HEK293 (cell line): ENCODE measurements around the gene CWC25.

ENCODE experiments used
- FEZF1 ChIP-seq: fragments of 450-650 bp; formaldehyde crosslinking; IDR thresholded peaks from 2 replicates; pipeline ENCODE4 v1.5.1; 2016; ENCODE audit warnings: missing biosample characterization, missing genetic modification characterization
- SALL2 ChIP-seq: fragments of 450-650 bp; formaldehyde crosslinking; IDR thresholded peaks from 2 replicates; pipeline ENCODE4 v1.5.0; 2017; ENCODE audit warnings: missing biosample characterization, mild to moderate bottlenecking, missing genetic modification characterization, borderline replicate concordance
- ZBTB17 ChIP-seq: fragments of 450-650 bp; formaldehyde crosslinking; IDR thresholded peaks from 2 replicates; pipeline ENCODE4 v1.5.1; 2016; ENCODE audit warnings: missing biosample characterization, missing genetic modification characterization
- ZFP69B ChIP-seq: fragments of 450-650 bp; formaldehyde crosslinking; IDR thresholded peaks from 2 replicates; pipeline ENCODE4 v1.5.1; 2016; ENCODE audit warnings: missing biosample characterization, missing genetic modification characterization
- ZNF112 ChIP-seq: fragments of 450-650 bp; formaldehyde crosslinking; IDR thresholded peaks from 2 replicates; pipeline ENCODE4 v1.5.0; 2017; ENCODE audit warnings: missing biosample characterization, missing genetic modification characterization
- ZNF16 ChIP-seq: fragments of 450-650 bp; formaldehyde crosslinking; IDR thresholded peaks from 2 replicates; pipeline ENCODE4 v1.5.1; 2016; ENCODE audit warnings: low read depth, missing biosample characterization, missing genetic modification characterization
- ZNF184 ChIP-seq: fragments of 450-650 bp; IDR thresholded peaks from 2 replicates; pipeline ENCODE4 v1.5.1; 2018; ENCODE audit warnings: missing biosample characterization, mild to moderate bottlenecking, missing genetic modification characterization
- ZNF221 ChIP-seq: fragments of 450-650 bp; formaldehyde crosslinking; IDR thresholded peaks from 2 replicates; pipeline ENCODE4 v1.5.1; 2017; ENCODE audit warnings: missing biosample characterization, missing genetic modification characterization, borderline replicate concordance
- ZNF248 ChIP-seq: fragments of 450-650 bp; formaldehyde crosslinking; IDR thresholded peaks from 2 replicates; pipeline ENCODE4 v1.5.1; 2017; ENCODE audit warnings: missing biosample characterization, missing genetic modification characterization
- ZNF335 ChIP-seq: fragments of 450-650 bp; formaldehyde crosslinking; conservative IDR thresholded peaks from 2 replicates; pipeline ENCODE4 v1.5.1; 2016; ENCODE audit warnings: missing biosample characterization, missing genetic modification characterization
- ZNF350 ChIP-seq: fragments of 450-650 bp; formaldehyde crosslinking; IDR thresholded peaks from 2 replicates; pipeline ENCODE4 v1.5.0; 2017; ENCODE audit warnings: missing biosample characterization, mild to moderate bottlenecking, missing genetic modification characterization
- ZNF366 ChIP-seq: fragments of 450-650 bp; formaldehyde crosslinking; conservative IDR thresholded peaks from 2 replicates; pipeline ENCODE4 v1.5.1; 2016; ENCODE audit warnings: missing biosample characterization, missing genetic modification characterization
- ZNF37A ChIP-seq: fragments of 450-650 bp; IDR thresholded peaks from 2 replicates; pipeline ENCODE4 v1.5.1; 2018; ENCODE audit warnings: missing biosample characterization, missing genetic modification characterization
- ZNF561 ChIP-seq: fragments of 450-650 bp; IDR thresholded peaks from 2 replicates; pipeline ENCODE4 v1.5.1; 2018; ENCODE audit warnings: missing biosample characterization, missing genetic modification characterization, borderline replicate concordance
- ZNF664 ChIP-seq: fragments of 450-650 bp; formaldehyde crosslinking; IDR thresholded peaks from 2 replicates; pipeline ENCODE4 v1.5.1; 2016; ENCODE audit warnings: missing biosample characterization, missing genetic modification characterization
- ZNF677 ChIP-seq: fragments of 450-650 bp; IDR thresholded peaks from 2 replicates; pipeline ENCODE4 v1.5.0; 2018; ENCODE audit warnings: missing biosample characterization, mild to moderate bottlenecking, missing genetic modification characterization, moderate library complexity
- TF ChIP-seq, protein P1 (sequence below): fragments of 450-650 bp; IDR thresholded peaks from 2 replicates; pipeline ENCODE4 v1.5.1; 2018; ENCODE audit warnings: missing biosample characterization, mild to moderate bottlenecking, missing genetic modification characterization
- TF ChIP-seq, protein P2 (sequence below): fragments of 450-650 bp; formaldehyde crosslinking; IDR thresholded peaks from 2 replicates; pipeline ENCODE4 v1.5.1; 2016; ENCODE audit warnings: missing biosample characterization, missing genetic modification characterization
- TF ChIP-seq, protein P3 (sequence below): fragments of 450-650 bp; formaldehyde crosslinking; IDR thresholded peaks from 2 replicates; pipeline ENCODE4; 2016; ENCODE audit warnings: missing biosample characterization, missing genetic modification characterization
- TF ChIP-seq, protein P4 (sequence below): fragments of 450-650 bp; formaldehyde crosslinking; IDR thresholded peaks from 2 replicates; pipeline ENCODE4 v1.5.1; 2016; ENCODE audit warnings: missing biosample characterization, missing genetic modification characterization
- TF ChIP-seq, protein P5 (sequence below): fragments of 450-650 bp; formaldehyde crosslinking; IDR thresholded peaks from 2 replicates; pipeline ENCODE4 v1.5.1; 2016; ENCODE audit warnings: missing biosample characterization, missing genetic modification characterization
- TF ChIP-seq, protein P6 (sequence below): fragments of 450-650 bp; formaldehyde crosslinking; conservative IDR thresholded peaks from 2 replicates; pipeline ENCODE4 v1.5.1; 2016; ENCODE audit warnings: low read depth, missing biosample characterization, missing genetic modification characterization

The CWC25 gene

DNA sequence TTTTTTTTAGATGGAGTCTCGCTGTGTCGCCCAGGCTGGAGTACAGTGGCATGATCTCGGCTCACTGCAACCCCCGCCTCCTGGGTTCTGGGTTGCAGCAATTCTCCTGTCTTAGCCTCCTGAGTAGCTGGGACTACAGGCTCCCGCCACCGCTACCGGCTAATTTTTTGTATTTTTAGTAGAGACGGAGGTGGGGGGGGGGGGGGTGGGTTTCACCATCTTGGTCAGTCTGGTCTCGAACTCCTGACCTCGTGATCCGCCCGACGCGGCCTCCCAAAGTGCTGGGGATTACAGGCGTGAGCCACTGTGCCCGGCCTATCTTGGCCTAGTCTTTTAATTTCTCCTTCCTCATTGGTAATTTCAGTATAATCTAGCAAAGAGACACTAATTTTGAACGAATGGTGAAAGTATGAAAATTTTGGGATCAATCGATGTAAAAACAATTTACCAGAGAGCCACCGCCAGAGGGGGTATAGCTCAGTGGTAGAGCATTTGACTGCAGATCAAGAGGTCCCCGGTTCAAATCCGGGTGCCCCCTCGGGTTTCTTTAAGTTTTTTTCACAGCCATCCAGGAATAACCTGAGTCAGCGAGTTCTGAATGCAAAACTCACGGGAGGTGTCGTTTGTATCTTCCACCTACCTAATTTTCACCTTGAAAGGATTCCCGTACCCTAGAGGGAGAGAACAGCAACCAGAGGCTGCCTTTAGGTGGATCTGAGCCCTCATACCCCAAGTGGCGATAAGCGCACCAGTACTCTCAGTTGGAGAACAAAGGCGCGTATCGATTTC lies 42.3 kb upstream of the CWC25 start (continued):
- TF ChIP-seq, protein P1, sequence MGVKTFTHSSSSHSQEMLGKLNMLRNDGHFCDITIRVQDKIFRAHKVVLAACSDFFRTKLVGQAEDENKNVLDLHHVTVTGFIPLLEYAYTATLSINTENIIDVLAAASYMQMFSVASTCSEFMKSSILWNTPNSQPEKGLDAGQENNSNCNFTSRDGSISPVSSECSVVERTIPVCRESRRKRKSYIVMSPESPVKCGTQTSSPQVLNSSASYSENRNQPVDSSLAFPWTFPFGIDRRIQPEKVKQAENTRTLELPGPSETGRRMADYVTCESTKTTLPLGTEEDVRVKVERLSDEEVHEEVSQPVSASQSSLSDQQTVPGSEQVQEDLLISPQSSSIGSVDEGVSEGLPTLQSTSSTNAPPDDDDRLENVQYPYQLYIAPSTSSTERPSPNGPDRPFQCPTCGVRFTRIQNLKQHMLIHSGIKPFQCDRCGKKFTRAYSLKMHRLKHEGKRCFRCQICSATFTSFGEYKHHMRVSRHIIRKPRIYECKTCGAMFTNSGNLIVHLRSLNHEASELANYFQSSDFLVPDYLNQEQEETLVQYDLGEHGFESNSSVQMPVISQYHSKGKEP (tag by site-specific recombination), result peak; percentile 65
- TF ChIP-seq ZBTB17 (no peak), ZNF561 (tag by site-specific recombination) (peak; percentile 91), ZNF221 (no peak), ZNF335 (tag by site-specific recombination) (no peak; the same call in 1 of the 2 replicates), SALL2 (no peak), FEZF1 (tag by site-specific recombination) (no peak), ZNF677 (tag by site-specific recombination) (no peak), ZNF664 (no peak), ZNF112 (no peak), ZNF350 (tag by site-specific recombination) (no peak), ZFP69B (tag by site-specific recombination) (no peak), ZNF366 (tag by site-specific recombination) (peak; percentile 33; the same call in 1 of the 2 replicates), ZNF37A (tag by site-specific recombination) (peak; percentile 52; the same call in 1 of the 2 replicates), ZNF16 (tag by site-specific recombination) (no peak), ZNF184 (tag by site-specific recombination) (no peak), ZNF248 (tag by site-specific recombination) (no peak)
- TF ChIP-seq, protein P2, sequence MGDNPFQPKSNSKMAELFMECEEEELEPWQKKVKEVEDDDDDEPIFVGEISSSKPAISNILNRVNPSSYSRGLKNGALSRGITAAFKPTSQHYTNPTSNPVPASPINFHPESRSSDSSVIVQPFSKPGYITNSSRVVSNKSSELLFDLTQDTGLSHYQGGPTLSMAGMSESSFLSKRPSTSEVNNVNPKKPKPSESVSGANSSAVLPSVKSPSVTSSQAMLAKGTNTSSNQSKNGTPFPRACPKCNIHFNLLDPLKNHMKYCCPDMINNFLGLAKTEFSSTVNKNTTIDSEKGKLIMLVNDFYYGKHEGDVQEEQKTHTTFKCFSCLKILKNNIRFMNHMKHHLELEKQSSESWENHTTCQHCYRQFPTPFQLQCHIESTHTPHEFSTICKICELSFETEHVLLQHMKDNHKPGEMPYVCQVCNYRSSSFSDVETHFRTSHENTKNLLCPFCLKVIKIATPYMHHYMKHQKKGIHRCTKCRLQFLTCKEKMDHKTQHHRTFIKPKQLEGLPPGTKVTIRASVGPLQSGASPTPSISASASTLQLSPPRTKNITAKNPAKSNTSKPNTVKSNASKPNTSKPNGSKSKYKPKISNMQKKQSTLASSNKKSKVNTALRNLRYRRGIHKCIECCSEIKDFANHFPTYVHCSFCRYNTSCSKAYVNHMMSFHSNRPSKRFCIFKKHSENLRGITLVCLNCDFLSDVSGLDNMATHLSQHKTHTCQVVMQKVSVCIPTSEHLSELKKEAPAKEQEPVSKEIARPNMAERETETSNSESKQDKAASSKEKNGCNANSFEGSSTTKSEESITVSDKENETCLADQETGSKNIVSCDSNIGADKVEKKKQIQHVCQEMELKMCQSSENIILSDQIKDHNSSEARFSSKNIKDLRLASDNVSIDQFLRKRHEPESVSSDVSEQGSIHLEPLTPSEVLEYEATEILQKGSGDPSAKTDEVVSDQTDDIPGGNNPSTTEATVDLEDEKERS (tag by site-specific recombination), result no peak
- TF ChIP-seq, protein P3, sequence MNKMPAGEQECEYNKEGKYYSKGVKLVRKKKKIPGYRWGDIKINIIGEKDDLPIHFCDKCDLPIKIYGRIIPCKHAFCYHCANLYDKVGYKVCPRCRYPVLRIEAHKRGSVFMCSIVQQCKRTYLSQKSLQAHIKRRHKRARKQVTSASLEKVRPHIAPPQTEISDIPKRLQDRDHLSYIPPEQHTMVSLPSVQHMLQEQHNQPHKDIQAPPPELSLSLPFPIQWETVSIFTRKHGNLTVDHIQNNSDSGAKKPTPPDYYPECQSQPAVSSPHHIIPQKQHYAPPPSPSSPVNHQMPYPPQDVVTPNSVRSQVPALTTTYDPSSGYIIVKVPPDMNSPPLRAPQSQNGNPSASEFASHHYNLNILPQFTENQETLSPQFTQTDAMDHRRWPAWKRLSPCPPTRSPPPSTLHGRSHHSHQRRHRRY (tag by site-specific recombination), result no peak
- TF ChIP-seq, protein P4, sequence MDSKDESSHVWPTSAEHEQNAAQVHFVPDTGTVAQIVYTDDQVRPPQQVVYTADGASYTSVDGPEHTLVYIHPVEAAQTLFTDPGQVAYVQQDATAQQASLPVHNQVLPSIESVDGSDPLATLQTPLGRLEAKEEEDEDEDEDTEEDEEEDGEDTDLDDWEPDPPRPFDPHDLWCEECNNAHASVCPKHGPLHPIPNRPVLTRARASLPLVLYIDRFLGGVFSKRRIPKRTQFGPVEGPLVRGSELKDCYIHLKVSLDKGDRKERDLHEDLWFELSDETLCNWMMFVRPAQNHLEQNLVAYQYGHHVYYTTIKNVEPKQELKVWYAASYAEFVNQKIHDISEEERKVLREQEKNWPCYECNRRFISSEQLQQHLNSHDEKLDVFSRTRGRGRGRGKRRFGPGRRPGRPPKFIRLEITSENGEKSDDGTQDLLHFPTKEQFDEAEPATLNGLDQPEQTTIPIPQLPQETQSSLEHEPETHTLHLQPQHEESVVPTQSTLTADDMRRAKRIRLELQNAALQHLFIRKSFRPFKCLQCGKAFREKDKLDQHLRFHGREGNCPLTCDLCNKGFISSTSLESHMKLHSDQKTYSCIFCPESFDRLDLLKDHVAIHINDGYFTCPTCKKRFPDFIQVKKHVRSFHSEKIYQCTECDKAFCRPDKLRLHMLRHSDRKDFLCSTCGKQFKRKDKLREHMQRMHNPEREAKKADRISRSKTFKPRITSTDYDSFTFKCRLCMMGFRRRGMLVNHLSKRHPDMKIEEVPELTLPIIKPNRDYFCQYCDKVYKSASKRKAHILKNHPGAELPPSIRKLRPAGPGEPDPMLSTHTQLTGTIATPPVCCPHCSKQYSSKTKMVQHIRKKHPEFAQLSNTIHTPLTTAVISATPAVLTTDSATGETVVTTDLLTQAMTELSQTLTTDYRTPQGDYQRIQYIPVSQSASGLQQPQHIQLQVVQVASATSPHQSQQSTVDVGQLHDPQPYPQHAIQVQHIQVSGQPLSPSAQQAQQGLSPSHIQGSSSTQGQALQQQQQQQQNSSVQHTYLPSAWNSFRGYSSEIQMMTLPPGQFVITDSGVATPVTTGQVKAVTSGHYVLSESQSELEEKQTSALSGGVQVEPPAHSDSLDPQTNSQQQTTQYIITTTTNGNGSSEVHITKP (tag by site-specific recombination), result 0 out of 2 replicates have a peak, but pooled peaks have one; percentile 17
- TF ChIP-seq, protein P5, sequence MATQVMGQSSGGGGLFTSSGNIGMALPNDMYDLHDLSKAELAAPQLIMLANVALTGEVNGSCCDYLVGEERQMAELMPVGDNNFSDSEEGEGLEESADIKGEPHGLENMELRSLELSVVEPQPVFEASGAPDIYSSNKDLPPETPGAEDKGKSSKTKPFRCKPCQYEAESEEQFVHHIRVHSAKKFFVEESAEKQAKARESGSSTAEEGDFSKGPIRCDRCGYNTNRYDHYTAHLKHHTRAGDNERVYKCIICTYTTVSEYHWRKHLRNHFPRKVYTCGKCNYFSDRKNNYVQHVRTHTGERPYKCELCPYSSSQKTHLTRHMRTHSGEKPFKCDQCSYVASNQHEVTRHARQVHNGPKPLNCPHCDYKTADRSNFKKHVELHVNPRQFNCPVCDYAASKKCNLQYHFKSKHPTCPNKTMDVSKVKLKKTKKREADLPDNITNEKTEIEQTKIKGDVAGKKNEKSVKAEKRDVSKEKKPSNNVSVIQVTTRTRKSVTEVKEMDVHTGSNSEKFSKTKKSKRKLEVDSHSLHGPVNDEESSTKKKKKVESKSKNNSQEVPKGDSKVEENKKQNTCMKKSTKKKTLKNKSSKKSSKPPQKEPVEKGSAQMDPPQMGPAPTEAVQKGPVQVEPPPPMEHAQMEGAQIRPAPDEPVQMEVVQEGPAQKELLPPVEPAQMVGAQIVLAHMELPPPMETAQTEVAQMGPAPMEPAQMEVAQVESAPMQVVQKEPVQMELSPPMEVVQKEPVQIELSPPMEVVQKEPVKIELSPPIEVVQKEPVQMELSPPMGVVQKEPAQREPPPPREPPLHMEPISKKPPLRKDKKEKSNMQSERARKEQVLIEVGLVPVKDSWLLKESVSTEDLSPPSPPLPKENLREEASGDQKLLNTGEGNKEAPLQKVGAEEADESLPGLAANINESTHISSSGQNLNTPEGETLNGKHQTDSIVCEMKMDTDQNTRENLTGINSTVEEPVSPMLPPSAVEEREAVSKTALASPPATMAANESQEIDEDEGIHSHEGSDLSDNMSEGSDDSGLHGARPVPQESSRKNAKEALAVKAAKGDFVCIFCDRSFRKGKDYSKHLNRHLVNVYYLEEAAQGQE (tag by site-specific recombination), result no peak
- TF ChIP-seq, protein P6, sequence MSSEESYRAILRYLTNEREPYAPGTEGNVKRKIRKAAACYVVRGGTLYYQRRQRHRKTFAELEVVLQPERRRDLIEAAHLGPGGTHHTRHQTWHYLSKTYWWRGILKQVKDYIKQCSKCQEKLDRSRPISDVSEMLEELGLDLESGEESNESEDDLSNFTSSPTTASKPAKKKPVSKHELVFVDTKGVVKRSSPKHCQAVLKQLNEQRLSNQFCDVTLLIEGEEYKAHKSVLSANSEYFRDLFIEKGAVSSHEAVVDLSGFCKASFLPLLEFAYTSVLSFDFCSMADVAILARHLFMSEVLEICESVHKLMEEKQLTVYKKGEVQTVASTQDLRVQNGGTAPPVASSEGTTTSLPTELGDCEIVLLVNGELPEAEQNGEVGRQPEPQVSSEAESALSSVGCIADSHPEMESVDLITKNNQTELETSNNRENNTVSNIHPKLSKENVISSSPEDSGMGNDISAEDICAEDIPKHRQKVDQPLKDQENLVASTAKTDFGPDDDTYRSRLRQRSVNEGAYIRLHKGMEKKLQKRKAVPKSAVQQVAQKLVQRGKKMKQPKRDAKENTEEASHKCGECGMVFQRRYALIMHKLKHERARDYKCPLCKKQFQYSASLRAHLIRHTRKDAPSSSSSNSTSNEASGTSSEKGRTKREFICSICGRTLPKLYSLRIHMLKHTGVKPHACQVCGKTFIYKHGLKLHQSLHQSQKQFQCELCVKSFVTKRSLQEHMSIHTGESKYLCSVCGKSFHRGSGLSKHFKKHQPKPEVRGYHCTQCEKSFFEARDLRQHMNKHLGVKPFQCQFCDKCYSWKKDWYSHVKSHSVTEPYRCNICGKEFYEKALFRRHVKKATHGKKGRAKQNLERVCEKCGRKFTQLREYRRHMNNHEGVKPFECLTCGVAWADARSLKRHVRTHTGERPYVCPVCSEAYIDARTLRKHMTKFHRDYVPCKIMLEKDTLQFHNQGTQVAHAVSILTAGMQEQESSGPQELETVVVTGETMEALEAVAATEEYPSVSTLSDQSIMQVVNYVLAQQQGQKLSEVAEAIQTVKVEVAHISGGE (tag by site-specific recombination), result 0 out of 2 replicates have a peak, but pooled peaks have one; percentile 14
